GDM1 (cell line): ENCODE data around the gene HLF.

ENCODE experiments used
- DNase-seq: peaks from one replicate; lab custom pipeline; 2025; lab: John Stamatoyannopoulos, UW

The HLF gene

GRCh38 chr17:55290492-55291113 lies 25.8 kb downstream of the HLF start:
- no peak for DNase-seq

GRCh38 chr17:55291114-55291507 lies 26.4 kb downstream of the HLF start:
- no peak for DNase-seq

- no peak for DNase-seq
Measured at GRCh38 chr17:55292094-55292493, 27.3 kb downstream of the HLF start.

GRCh38 chr17:55294042-55294751 lies 29.4 kb downstream of the HLF start:
- peak; percentile 60 for DNase-seq

GRCh38 chr17:55295411-55296170 lies 30.8 kb downstream of the HLF start:
- DNase-seq = peak; percentile 24

- no peak for DNase-seq
Measured at GRCh38 chr17:55296171-55296695, 31.5 kb downstream of the HLF start.

- DNase-seq = no peak
Measured at GRCh38 chr17:55296699-55297098, 31.9 kb downstream of the HLF start.

GRCh38 chr17:55298111-55298730 lies 33.5 kb downstream of the HLF start:
- DNase-seq = no peak

GRCh38 chr17:55299162-55299838 lies 34.5 kb downstream of the HLF start:
- no peak for DNase-seq

GRCh38 chr17:55299890-55300289 lies 35.1 kb downstream of the HLF start:
- no peak for DNase-seq

GRCh38 chr17:55300479-55301290 lies 35.9 kb downstream of the HLF start:
- DNase-seq = no peak

- DNase-seq = no peak
Measured at GRCh38 chr17:55301521-55302406, 37.0 kb downstream of the HLF start.

- no peak for DNase-seq
Measured at GRCh38 chr17:55302407-55302787, 37.6 kb downstream of the HLF start.

- no peak for DNase-seq
Measured at GRCh38 chr17:55303008-55303493, 38.3 kb downstream of the HLF start.

- no peak for DNase-seq
Measured at GRCh38 chr17:55303701-55304145, 39.0 kb downstream of the HLF start.

- no peak for DNase-seq
Measured at GRCh38 chr17:55304171-55304859, 39.6 kb downstream of the HLF start.

- DNase-seq = no peak
Measured at GRCh38 chr17:55305321-55306087, 40.7 kb downstream of the HLF start.

- no peak for DNase-seq
Measured at GRCh38 chr17:55307879-55308278, 43.1 kb downstream of the HLF start.
